ENCODE data around the gene H19. TPM values are rescaled to one million over a fixed set of nuclear protein-coding genes. Genes with fewer than 3 reads are reported as not detected.

H19 gene
- total and polyA plus RNA-seq, 2 of the 8 experiments (the other 6 are each of a cell fraction or from before 2014, with no cell fraction given): 5.2 to 10.0 TPM

GRCh38 chr11:1968454-1969002, 29.1 kb downstream of the H19 start (continued):
- TF ChIP-seq CHD7 (IDR thresholded peaks at IDR 0.05; ENCODE audit: insufficient replicate concordance, low read length): no peak
- TF ChIP-seq EGR1 (IDR thresholded peaks at IDR 0.05; ENCODE audit: borderline replicate concordance, low read depth, low read length): no peak
- TF ChIP-seq JUN (IDR thresholded peaks at IDR 0.05; ENCODE audit: low read depth, low read length): no peak
- TF ChIP-seq SAP30 (IDR thresholded peaks at IDR 0.05; ENCODE audit: insufficient read depth, insufficient replicate concordance, low read length): no peak
- no peak for TF ChIP-seq CREB1 (IDR thresholded peaks at IDR 0.05)
- no peak for TF ChIP-seq CHD1 (IDR thresholded peaks at IDR 0.05; ENCODE audit: low read depth, low read length)
- TF ChIP-seq JUND (IDR thresholded peaks at IDR 0.05; ENCODE audit: low read length): no peak
- no peak for TF ChIP-seq CHD2 (IDR thresholded peaks at IDR 0.05; ENCODE audit: low read length)
- no peak for TF ChIP-seq TAF1 (IDR thresholded peaks at IDR 0.05; ENCODE audit: low read depth, low read length)
